Ovary (tissue), 3 donors: Measurements from ENCODE around the gene ZNF487.

ENCODE experiments used
- EP300 ChIP-seq: sonication (generic); formaldehyde crosslinking; IDR thresholded peaks from one replicate; pipeline ENCODE4 v1.6.1; 2017; ENCODE audit warnings: antibody characterized with exemption
- POLR2A ChIP-seq: fragments of 450-650 bp; IDR thresholded peaks from one replicate; pipeline ENCODE4 v1.6.1; 2017; ENCODE audit warnings: antibody characterized with exemption, mild to moderate bottlenecking, moderate library complexity
- TF ChIP-seq, protein P1 (sequence below), 3 donors: fragments of 450-650 bp in 2 of 3; fragments of 200-600 bp in 1 of 3; IDR thresholded peaks; one replicate each; pipeline versions ENCODE4 v1.5.1 to v1.8.0; 2016 to 2022; ENCODE audit warnings: antibody characterized with exemption in 3 of 3, mild to moderate bottlenecking in 1 of 3
- donor health status: DM: no; HTN: no; CAD: no.

DNA sequence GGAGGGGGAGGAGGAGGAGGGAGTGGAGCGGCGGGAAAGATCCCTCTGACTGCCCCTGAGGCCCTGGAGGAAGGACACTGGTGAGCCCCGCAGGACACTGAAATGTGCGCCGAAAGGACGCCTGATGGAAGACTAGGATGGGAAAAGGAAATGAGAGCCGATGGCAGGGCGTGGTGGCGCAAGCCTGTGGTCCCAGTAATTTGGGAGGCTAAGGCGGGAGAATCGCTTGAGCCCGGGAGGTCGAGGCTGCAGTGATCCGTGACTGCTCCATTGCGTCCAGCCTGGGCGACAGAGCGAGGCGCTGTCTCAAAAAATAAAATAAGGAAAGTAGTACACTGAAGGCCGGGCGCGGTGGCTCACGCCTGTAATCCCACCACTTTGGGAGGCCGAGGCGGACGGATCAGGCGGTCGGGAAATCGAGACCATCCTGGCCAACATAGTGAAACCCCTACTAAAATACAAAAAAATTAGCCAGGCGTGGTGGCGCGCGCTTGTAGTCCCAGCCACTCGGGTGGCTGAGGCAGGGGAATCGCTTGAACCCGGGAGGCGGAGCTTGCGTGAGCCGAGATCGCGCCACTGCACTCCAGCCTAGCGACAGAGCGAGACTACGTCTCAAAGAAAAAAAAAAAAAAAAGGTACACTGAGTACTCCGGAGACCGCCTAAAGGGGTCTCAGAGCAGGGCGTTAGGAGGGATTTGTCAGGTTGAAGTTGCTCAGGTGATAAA is 27.4 kb upstream of the ZNF487 start:
- TF ChIP-seq POLR2A: no peak
- TF ChIP-seq, protein P1, sequence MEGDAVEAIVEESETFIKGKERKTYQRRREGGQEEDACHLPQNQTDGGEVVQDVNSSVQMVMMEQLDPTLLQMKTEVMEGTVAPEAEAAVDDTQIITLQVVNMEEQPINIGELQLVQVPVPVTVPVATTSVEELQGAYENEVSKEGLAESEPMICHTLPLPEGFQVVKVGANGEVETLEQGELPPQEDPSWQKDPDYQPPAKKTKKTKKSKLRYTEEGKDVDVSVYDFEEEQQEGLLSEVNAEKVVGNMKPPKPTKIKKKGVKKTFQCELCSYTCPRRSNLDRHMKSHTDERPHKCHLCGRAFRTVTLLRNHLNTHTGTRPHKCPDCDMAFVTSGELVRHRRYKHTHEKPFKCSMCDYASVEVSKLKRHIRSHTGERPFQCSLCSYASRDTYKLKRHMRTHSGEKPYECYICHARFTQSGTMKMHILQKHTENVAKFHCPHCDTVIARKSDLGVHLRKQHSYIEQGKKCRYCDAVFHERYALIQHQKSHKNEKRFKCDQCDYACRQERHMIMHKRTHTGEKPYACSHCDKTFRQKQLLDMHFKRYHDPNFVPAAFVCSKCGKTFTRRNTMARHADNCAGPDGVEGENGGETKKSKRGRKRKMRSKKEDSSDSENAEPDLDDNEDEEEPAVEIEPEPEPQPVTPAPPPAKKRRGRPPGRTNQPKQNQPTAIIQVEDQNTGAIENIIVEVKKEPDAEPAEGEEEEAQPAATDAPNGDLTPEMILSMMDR (IDR thresholded peaks at IDR 0.05): no peak
- no peak for TF ChIP-seq EP300
